HEK293 (cell line): ENCODE data around the gene NFIX.
A peak's percentile ranks its signal among the peaks of the same experiment; 100 is the strongest.

Source experiments
- CTCF ChIA-PET: fragments of 350-600 bp; formaldehyde crosslinking; extraction: SDS; loops from one replicate; lab custom pipeline; 2021; ENCODE audit warnings: antibody characterized with exemption; lab: Yijun Ruan, JAX
- POLR2A ChIA-PET: fragments of 300-600 bp; formaldehyde crosslinking; extraction: SDS; loops from one replicate; lab custom pipeline; 2020; ENCODE audit warnings: antibody characterized with exemption, inconsistent platforms; lab: Yijun Ruan, JAX
- H3K27ac ChIP-seq: fragments of 200-500 bp; sonication (Bioruptor generic); 2 replicates; pipeline ENCODE4 v1.5.1; 2014; ENCODE audit warnings: low read depth, low read length, control low read depth, inconsistent platforms; ENCODE audit errors: extremely low read depth
- H3K36me3 ChIP-seq, 2 experiments: fragments of 200-500 bp in 1 of 2; sonication (Bioruptor generic) in 1 of 2; 1 replicate in 1 of 2; 2 replicates in 1 of 2; pipeline ENCODE4 v1.5.1; 2014 to 2017; ENCODE audit warnings: inconsistent platforms in 2 of 2, low read length in 2 of 2; ENCODE audit not compliant: control insufficient read depth in 2 of 2, insufficient read depth in 1 of 2
- H3K4me1 ChIP-seq: fragments of 200-500 bp; sonication (Bioruptor generic); 2 replicates; pipeline ENCODE4 v1.5.1; 2014; ENCODE audit warnings: mild to moderate bottlenecking, low read length, inconsistent platforms; ENCODE audit not compliant: control insufficient read depth, insufficient read depth
- H3K4me3 ChIP-seq: 2 replicates; pipeline ENCODE4 v1.5.1; 2011; ENCODE audit warnings: low read depth, mild to moderate bottlenecking, control low read depth, low read length, moderate library complexity
- H3K9me3 ChIP-seq: fragments of 200-500 bp; sonication (Bioruptor generic); 2 replicates; pipeline ENCODE4 v1.5.1; 2014; ENCODE audit warnings: low read depth, low read length, inconsistent platforms; ENCODE audit not compliant: control insufficient read depth, insufficient read depth
- EGR2 ChIP-seq: fragments of 450-650 bp; formaldehyde crosslinking; IDR thresholded peaks from 2 replicates; pipeline ENCODE4 v1.5.1; 2016; ENCODE audit warnings: low read depth, missing biosample characterization, missing genetic modification characterization
- HOXC10 ChIP-seq: sonication (generic); formaldehyde crosslinking; IDR thresholded peaks from 2 replicates; pipeline ENCODE4 v1.8.1; 2023; ENCODE audit warnings: mild to moderate bottlenecking, missing genetic modification reagents
- KLF10 ChIP-seq: fragments of 450-650 bp; IDR thresholded peaks from 2 replicates; pipeline ENCODE4 v1.5.1; 2018; ENCODE audit warnings: missing biosample characterization, mild to moderate bottlenecking, missing genetic modification characterization
- KLF8 ChIP-seq: fragments of 450-650 bp; formaldehyde crosslinking; IDR thresholded peaks from 2 replicates; pipeline ENCODE4 v1.5.1; 2016; ENCODE audit warnings: missing biosample characterization, missing genetic modification characterization
- MEIS1 ChIP-seq: sonication (generic); formaldehyde crosslinking; IDR thresholded peaks from 2 replicates; pipeline ENCODE4 v1.8.1; 2022; ENCODE audit warnings: missing genetic modification reagents, mild to moderate bottlenecking, borderline replicate concordance
- ZFHX2 ChIP-seq: fragments of 450-650 bp; formaldehyde crosslinking; conservative IDR thresholded peaks from 2 replicates; pipeline ENCODE4 v1.5.1; 2016; ENCODE audit warnings: missing biosample characterization, missing genetic modification characterization
- ZFP3 ChIP-seq: fragments of 450-650 bp; formaldehyde crosslinking; IDR thresholded peaks from 2 replicates; pipeline ENCODE4 v1.5.1; 2016; ENCODE audit warnings: low read depth, missing biosample characterization, missing genetic modification characterization
- ZFP37 ChIP-seq: fragments of 450-650 bp; formaldehyde crosslinking; IDR thresholded peaks from 2 replicates; pipeline ENCODE4 v1.5.1; 2016; ENCODE audit warnings: missing biosample characterization, missing genetic modification characterization
- ZFP41 ChIP-seq: fragments of 450-650 bp; formaldehyde crosslinking; IDR thresholded peaks from 2 replicates; pipeline ENCODE4 v1.5.1; 2016; ENCODE audit warnings: missing biosample characterization, missing genetic modification characterization, borderline replicate concordance
- ZNF169 ChIP-seq: fragments of 450-650 bp; formaldehyde crosslinking; IDR thresholded peaks from 2 replicates; pipeline ENCODE4 v1.5.1; 2016; ENCODE audit warnings: missing biosample characterization, missing genetic modification characterization
- ZNF23 ChIP-seq: fragments of 450-650 bp; formaldehyde crosslinking; IDR thresholded peaks from 2 replicates; pipeline ENCODE4 v1.5.1; 2016; ENCODE audit warnings: missing biosample characterization, missing genetic modification characterization, borderline replicate concordance
- ZNF311 ChIP-seq: fragments of 450-650 bp; formaldehyde crosslinking; IDR thresholded peaks from 2 replicates; pipeline ENCODE4 v1.5.1; 2017; ENCODE audit warnings: missing biosample characterization, missing genetic modification characterization, borderline replicate concordance
- ZNF37A ChIP-seq: fragments of 450-650 bp; IDR thresholded peaks from 2 replicates; pipeline ENCODE4 v1.5.1; 2018; ENCODE audit warnings: missing biosample characterization, missing genetic modification characterization
- ZNF514 ChIP-seq: fragments of 450-650 bp; formaldehyde crosslinking; IDR thresholded peaks from 2 replicates; pipeline ENCODE4 v1.5.1; 2016; ENCODE audit warnings: missing biosample characterization, missing genetic modification characterization
- ZNF529 ChIP-seq: fragments of 450-650 bp; formaldehyde crosslinking; IDR thresholded peaks from 2 replicates; pipeline ENCODE4 v1.5.1; 2017; ENCODE audit warnings: missing genetic modification characterization, missing biosample characterization; ENCODE audit not compliant: insufficient replicate concordance
- ZNF623 ChIP-seq: fragments of 450-650 bp; formaldehyde crosslinking; IDR thresholded peaks from 2 replicates; pipeline ENCODE4 v1.5.1; 2016; ENCODE audit warnings: missing biosample characterization, missing genetic modification characterization
- ZNF654 ChIP-seq: fragments of 450-650 bp; formaldehyde crosslinking; IDR thresholded peaks from 2 replicates; pipeline ENCODE4 v1.5.1; 2016; ENCODE audit warnings: low read depth, missing biosample characterization, missing genetic modification characterization
- ZNF660 ChIP-seq: fragments of 450-650 bp; IDR thresholded peaks from 2 replicates; pipeline ENCODE4 v1.5.1; 2018; ENCODE audit warnings: missing biosample characterization, mild to moderate bottlenecking, missing genetic modification characterization
- ZNF777 ChIP-seq: fragments of 450-650 bp; formaldehyde crosslinking; IDR thresholded peaks from 2 replicates; pipeline ENCODE4 v1.5.1; 2017; ENCODE audit warnings: missing biosample characterization, missing genetic modification characterization, borderline replicate concordance
- ZXDB ChIP-seq: fragments of 450-650 bp; formaldehyde crosslinking; IDR thresholded peaks from 2 replicates; pipeline ENCODE4 v1.5.1; 2016; ENCODE audit warnings: missing biosample characterization, missing genetic modification characterization
- TF ChIP-seq, protein P1 (sequence below): fragments of 450-650 bp; formaldehyde crosslinking; IDR thresholded peaks from 2 replicates; pipeline ENCODE4 v1.5.1; 2016; ENCODE audit warnings: missing biosample characterization, missing genetic modification characterization
- TF ChIP-seq, protein P2 (sequence below): fragments of 450-650 bp; formaldehyde crosslinking; IDR thresholded peaks from 2 replicates; pipeline ENCODE4 v1.5.1; 2016; ENCODE audit warnings: missing biosample characterization, missing genetic modification characterization
- TF ChIP-seq, protein P3 (sequence below): fragments of 450-650 bp; formaldehyde crosslinking; IDR thresholded peaks from 2 replicates; pipeline ENCODE4 v1.5.1; 2017; ENCODE audit warnings: missing biosample characterization, missing genetic modification characterization
- TF ChIP-seq, protein P4 (sequence below): fragments of 450-650 bp; formaldehyde crosslinking; IDR thresholded peaks from 2 replicates; pipeline ENCODE4 v1.5.1; 2016; ENCODE audit warnings: missing biosample characterization, missing genetic modification characterization
- TF ChIP-seq, protein P5 (sequence below): fragments of 450-650 bp; formaldehyde crosslinking; IDR thresholded peaks from 2 replicates; pipeline ENCODE4 v1.5.1; 2016; ENCODE audit warnings: missing biosample characterization, missing genetic modification characterization

Gene NFIX

DNA sequence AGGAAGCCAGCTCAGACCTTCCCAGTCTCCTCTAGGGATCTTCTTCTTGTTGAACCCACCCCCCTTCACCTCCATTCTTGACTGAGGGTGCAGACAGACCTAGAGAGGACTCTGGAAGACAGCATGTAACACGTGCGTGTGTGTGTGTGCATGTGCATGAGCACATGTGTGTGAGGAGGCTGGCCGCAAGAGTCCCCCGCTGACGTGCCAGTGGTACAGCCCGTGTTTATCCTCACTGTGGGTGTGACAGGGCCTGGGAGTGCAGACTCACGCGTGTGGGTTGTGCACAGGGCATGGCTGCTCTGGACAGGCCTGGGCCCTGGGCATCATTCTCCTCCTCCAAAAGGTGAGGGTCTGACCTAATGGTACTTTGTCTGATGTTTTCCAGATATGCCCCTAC is 81.0 kb downstream of the NFIX start:
- H3K4me1 ChIP-seq = peaks cover 14% of the 10 kb centered on the region
- CTCF ChIA-PET = interaction anchor here (0.7 to 7.3 kb wide), 3 partner anchors 14 to 117 kb away, joined by 3 to 57 read pairs (median 33); no protein-coding TSS in a partner anchor
- POLR2A ChIA-PET = no interaction called here
- no peaks in the 10 kb centered on the region for H3K9me3 ChIP-seq
- H3K36me3 ChIP-seq = no peaks in the 10 kb centered on the region; a peak in 1 of 3 replicates
- no peak overlapping the region for H3K4me3 ChIP-seq
- TF ChIP-seq ZNF777 (tag by site-specific recombination) = no peak
- TF ChIP-seq ZNF623 (tag by site-specific recombination) = no peak
- no peak for TF ChIP-seq HOXC10
- TF ChIP-seq ZNF23 = no peak
- no peak for TF ChIP-seq ZNF169 (tag by site-specific recombination)
- TF ChIP-seq KLF10 (tag by site-specific recombination) = no peak
- no peak for TF ChIP-seq ZFP41 (tag by site-specific recombination)
- TF ChIP-seq ZNF529 (tag by site-specific recombination) = no peak
- TF ChIP-seq, protein P1, sequence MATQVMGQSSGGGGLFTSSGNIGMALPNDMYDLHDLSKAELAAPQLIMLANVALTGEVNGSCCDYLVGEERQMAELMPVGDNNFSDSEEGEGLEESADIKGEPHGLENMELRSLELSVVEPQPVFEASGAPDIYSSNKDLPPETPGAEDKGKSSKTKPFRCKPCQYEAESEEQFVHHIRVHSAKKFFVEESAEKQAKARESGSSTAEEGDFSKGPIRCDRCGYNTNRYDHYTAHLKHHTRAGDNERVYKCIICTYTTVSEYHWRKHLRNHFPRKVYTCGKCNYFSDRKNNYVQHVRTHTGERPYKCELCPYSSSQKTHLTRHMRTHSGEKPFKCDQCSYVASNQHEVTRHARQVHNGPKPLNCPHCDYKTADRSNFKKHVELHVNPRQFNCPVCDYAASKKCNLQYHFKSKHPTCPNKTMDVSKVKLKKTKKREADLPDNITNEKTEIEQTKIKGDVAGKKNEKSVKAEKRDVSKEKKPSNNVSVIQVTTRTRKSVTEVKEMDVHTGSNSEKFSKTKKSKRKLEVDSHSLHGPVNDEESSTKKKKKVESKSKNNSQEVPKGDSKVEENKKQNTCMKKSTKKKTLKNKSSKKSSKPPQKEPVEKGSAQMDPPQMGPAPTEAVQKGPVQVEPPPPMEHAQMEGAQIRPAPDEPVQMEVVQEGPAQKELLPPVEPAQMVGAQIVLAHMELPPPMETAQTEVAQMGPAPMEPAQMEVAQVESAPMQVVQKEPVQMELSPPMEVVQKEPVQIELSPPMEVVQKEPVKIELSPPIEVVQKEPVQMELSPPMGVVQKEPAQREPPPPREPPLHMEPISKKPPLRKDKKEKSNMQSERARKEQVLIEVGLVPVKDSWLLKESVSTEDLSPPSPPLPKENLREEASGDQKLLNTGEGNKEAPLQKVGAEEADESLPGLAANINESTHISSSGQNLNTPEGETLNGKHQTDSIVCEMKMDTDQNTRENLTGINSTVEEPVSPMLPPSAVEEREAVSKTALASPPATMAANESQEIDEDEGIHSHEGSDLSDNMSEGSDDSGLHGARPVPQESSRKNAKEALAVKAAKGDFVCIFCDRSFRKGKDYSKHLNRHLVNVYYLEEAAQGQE (tag by site-specific recombination) = no peak
- no peak for TF ChIP-seq ZNF514 (tag by site-specific recombination)
- TF ChIP-seq KLF8 = no peak
- no peak for TF ChIP-seq ZNF311 (tag by site-specific recombination)
- TF ChIP-seq ZFHX2 (tag by site-specific recombination) = peak; percentile 76
- no peak for TF ChIP-seq ZFP37 (tag by site-specific recombination)
- TF ChIP-seq, protein P2, sequence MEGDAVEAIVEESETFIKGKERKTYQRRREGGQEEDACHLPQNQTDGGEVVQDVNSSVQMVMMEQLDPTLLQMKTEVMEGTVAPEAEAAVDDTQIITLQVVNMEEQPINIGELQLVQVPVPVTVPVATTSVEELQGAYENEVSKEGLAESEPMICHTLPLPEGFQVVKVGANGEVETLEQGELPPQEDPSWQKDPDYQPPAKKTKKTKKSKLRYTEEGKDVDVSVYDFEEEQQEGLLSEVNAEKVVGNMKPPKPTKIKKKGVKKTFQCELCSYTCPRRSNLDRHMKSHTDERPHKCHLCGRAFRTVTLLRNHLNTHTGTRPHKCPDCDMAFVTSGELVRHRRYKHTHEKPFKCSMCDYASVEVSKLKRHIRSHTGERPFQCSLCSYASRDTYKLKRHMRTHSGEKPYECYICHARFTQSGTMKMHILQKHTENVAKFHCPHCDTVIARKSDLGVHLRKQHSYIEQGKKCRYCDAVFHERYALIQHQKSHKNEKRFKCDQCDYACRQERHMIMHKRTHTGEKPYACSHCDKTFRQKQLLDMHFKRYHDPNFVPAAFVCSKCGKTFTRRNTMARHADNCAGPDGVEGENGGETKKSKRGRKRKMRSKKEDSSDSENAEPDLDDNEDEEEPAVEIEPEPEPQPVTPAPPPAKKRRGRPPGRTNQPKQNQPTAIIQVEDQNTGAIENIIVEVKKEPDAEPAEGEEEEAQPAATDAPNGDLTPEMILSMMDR (tag by site-specific recombination) = no peak
- TF ChIP-seq EGR2 (tag by site-specific recombination) = peak; percentile 40; the same call in 1 of the 2 replicates
- TF ChIP-seq, protein P3, sequence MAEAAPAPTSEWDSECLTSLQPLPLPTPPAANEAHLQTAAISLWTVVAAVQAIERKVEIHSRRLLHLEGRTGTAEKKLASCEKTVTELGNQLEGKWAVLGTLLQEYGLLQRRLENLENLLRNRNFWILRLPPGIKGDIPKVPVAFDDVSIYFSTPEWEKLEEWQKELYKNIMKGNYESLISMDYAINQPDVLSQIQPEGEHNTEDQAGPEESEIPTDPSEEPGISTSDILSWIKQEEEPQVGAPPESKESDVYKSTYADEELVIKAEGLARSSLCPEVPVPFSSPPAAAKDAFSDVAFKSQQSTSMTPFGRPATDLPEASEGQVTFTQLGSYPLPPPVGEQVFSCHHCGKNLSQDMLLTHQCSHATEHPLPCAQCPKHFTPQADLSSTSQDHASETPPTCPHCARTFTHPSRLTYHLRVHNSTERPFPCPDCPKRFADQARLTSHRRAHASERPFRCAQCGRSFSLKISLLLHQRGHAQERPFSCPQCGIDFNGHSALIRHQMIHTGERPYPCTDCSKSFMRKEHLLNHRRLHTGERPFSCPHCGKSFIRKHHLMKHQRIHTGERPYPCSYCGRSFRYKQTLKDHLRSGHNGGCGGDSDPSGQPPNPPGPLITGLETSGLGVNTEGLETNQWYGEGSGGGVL (tag by site-specific recombination) = no peak
- no peak for TF ChIP-seq ZFP3
- no peak for TF ChIP-seq ZNF37A (tag by site-specific recombination)
- TF ChIP-seq, protein P4, sequence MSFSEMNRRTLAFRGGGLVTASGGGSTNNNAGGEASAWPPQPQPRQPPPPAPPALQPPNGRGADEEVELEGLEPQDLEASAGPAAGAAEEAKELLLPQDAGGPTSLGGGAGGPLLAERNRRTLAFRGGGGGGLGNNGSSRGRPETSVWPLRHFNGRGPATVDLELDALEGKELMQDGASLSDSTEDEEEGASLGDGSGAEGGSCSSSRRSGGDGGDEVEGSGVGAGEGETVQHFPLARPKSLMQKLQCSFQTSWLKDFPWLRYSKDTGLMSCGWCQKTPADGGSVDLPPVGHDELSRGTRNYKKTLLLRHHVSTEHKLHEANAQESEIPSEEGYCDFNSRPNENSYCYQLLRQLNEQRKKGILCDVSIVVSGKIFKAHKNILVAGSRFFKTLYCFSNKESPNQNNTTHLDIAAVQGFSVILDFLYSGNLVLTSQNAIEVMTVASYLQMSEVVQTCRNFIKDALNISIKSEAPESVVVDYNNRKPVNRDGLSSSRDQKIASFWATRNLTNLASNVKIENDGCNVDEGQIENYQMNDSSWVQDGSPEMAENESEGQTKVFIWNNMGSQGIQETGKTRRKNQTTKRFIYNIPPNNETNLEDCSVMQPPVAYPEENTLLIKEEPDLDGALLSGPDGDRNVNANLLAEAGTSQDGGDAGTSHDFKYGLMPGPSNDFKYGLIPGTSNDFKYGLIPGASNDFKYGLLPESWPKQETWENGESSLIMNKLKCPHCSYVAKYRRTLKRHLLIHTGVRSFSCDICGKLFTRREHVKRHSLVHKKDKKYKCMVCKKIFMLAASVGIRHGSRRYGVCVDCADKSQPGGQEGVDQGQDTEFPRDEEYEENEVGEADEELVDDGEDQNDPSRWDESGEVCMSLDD = no peak
- no peak for TF ChIP-seq ZNF660 (tag by site-specific recombination)
- TF ChIP-seq ZNF654 (tag by site-specific recombination) = no peak
- no peak for TF ChIP-seq MEIS1
- TF ChIP-seq, protein P5, sequence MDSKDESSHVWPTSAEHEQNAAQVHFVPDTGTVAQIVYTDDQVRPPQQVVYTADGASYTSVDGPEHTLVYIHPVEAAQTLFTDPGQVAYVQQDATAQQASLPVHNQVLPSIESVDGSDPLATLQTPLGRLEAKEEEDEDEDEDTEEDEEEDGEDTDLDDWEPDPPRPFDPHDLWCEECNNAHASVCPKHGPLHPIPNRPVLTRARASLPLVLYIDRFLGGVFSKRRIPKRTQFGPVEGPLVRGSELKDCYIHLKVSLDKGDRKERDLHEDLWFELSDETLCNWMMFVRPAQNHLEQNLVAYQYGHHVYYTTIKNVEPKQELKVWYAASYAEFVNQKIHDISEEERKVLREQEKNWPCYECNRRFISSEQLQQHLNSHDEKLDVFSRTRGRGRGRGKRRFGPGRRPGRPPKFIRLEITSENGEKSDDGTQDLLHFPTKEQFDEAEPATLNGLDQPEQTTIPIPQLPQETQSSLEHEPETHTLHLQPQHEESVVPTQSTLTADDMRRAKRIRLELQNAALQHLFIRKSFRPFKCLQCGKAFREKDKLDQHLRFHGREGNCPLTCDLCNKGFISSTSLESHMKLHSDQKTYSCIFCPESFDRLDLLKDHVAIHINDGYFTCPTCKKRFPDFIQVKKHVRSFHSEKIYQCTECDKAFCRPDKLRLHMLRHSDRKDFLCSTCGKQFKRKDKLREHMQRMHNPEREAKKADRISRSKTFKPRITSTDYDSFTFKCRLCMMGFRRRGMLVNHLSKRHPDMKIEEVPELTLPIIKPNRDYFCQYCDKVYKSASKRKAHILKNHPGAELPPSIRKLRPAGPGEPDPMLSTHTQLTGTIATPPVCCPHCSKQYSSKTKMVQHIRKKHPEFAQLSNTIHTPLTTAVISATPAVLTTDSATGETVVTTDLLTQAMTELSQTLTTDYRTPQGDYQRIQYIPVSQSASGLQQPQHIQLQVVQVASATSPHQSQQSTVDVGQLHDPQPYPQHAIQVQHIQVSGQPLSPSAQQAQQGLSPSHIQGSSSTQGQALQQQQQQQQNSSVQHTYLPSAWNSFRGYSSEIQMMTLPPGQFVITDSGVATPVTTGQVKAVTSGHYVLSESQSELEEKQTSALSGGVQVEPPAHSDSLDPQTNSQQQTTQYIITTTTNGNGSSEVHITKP = peak; percentile 93
- no peak for TF ChIP-seq ZXDB (tag by site-specific recombination)
- TF ChIP-seq, all 188 proteins: peak for 3
- no peak overlapping the region for H3K27ac ChIP-seq
